Renal pelvis (tissue), 4 donors: ENCODE results near the gene ZFP62. TPM values are rescaled to one million over a fixed set of nuclear protein-coding genes. Genes with fewer than 3 reads are reported as not detected.
A peak's percentile ranks its signal among the peaks of the same experiment; 100 is the strongest.

Experiments
- DNase-seq: peaks from one replicate; pipeline ENCODE4 v3.0.0-alpha.2; 2013
- polyA plus RNA-seq, 3 donors: library from polyadenylated mRNA; unstranded; fragments of 120-200 nt; gene quantifications; one replicate each; pipeline ENCODE4 v1.2.1, GENCODE V29; 2013; ENCODE audit not compliant: insufficient read length in 3 of 3

ZFP62 gene
- polyA plus RNA-seq, 3 donors: 56.0 to 71.9 (median 61.9) TPM

DNA sequence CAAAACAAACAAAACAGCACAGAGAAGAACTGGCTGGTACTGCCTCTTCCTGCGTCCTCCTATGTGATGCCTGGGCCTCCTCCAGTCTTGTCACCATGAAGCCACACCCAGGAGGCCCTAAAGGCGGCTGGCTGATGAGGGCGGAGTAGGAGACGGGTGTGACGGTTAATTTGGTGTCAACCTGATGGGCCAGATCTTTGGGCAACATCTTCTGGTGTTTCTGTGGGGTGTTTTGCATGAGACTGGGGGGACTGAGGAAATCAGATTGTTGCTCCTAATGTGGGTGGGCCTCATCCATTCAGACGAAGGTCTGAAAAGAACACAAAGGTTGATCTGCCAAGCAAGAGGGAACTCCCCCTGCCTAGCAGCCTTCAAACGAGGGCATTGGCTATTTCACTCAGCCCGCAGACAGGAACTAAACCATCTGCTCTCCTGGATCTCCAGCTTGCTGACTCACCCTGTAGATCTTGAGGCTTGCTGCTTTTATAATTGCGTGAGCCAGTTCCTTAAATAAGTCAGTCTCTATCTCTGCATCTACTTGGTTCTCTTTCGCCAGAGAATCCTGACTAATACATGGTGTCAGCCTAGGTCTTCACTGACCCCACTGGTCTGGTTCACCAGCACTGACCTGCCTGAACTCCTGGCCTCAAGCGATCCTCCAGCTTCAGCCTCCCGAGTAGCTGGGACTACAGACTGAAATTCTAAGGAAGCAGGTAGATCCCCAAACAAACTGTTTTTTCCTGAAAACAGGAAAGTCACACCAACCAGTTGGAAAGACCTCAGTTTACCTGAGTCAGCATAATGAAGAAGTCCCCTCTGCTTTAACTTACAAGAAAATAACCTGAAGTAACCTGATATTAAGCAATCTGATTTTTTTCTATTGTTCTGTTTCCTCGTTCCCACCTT lies 12.8 kb upstream of the ZFP62 start:
- no peak for DNase-seq

DNA sequence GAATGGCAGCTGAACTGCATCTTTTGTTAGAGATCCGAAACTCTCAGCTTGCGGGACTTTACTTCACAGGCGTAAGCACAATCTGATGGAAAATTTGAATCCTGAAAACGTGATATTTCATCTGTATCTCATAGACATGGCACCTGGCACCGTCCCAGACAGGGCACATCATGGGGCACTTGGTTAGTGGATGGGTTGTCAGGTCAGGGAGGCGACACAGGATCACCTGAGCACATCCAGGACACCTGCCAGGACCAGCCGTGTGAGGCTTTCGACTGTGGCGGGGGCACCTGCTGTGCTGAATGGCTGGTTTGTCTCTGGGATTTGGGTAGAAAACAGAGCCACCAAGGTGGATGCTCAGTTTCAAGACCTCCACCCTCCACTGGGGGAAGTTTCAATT lies 11.3 kb upstream of the ZFP62 start:
- no peak for DNase-seq

DNA sequence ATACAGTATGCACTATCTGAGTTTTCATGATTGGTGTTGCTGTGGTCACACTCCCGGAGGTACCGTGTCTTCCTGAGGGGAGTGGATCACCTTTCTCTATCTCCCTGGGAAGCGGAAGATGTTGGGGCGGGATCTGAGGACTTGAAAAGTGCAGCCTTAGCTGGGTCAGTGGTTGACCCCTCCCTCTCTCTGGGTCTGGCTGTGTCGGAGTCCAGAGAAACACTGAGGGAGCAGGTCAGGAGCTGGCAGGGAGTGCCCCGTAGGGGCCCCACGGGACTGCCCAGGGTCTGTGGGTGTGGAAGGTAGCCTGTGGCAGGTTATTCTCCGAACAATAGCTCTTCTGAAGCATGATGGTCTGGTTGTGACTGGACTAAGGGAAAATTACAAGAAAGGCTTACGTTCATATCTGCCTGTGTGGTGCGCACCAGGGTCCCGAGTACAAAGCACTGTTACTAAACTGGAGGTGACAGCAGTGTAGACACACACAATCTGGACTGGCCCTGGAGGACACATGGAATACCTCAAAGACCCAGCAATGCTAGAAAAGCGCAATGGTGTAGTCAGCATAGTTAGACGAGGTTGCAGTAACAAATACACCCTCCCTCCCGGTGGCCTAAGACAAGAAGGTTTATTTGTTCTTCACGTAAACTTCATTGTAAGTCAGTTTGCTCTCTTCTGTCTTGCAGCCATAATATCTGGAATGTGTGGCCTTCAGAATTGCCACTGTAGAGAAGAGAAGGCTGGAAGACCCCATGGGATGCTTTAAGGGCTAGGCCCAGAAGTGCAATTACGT lies 9.4 kb upstream of the ZFP62 start:
- DNase-seq: no peak

DNA sequence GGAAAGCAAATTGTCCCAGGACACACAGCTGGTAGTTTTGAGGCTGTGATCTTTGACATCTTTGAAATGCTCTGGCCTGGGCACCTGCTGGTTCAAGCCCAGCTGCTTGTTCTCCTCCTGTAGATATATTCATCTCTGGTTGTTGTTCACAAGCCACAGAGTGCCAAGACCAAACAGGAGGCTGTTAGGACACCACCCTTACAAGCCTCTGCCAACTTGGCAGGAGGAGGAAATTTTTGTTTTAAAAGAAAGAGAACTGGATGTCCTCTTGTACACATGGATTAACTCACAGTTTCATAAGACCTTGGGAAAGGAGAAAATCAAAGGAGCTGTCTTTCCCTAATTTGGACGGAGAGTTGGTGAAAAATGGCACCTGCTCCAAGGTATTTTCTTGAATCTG lies 8.5 kb upstream of the ZFP62 start:
- no peak for DNase-seq

DNA sequence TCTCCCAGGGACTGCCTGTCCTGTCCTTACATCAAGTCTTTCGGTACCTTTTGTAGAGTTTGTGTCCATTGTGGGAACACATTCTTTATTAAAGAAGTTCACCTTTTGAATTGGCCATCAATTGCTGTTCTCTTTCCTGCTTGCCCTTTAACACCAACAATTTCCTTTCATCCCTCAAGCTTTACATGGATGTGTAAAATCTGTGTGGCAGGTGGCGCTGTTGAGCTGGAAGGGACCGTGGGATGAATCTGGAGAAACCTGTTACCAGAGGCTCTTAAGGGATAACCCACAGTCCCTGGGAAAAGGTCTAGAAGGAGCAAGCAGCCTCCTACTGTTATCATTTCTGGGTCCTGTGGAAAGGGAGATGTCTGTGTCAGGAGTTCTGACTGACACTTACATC lies 7.9 kb upstream of the ZFP62 start:
- peak; percentile 86 for DNase-seq

- no peak for DNase-seq
These were observed 5.9 kb upstream of the ZFP62 start for GRCh38 chr5:180866985-180867384.

- no peak for DNase-seq
These were observed 5.1 kb upstream of the ZFP62 start for GRCh38 chr5:180865981-180866695.

- no peak for DNase-seq
These were observed 1.6 kb upstream of the ZFP62 start for GRCh38 chr5:180862645-180863044.

DNA sequence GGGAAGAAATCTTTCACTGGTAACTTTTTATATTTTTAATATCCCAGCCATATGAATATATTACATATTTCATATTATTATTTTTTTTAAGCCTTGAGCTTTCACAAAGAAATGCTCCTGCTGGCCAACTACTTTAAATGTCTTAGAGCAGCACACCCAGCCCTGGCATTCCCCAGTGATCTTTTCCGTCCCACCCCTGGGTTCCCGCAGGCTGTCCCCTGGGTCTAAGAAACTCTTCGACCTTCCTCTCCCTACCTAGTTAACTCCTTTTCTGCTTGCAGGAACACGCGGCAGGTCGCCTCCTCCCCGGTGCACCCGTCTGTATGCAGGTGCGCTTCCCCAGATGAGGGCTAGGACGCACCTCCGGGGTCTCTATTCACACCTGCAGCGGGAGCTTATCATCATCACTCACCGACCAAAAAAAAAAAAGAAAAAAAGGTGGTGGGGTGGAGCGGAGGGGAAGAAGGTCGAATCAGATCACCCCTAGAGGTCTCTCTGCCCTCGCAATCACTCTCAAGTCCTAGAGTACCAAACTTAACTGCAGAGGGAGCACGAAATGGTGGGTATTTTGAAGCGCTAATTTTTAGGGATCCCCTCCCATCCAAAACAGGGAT lies 696 bp downstream of the ZFP62 start:
- DNase-seq: no peak

GRCh38 chr5:180858586-180858985 lies 2.5 kb downstream of the ZFP62 start:
- no peak for DNase-seq

DNA sequence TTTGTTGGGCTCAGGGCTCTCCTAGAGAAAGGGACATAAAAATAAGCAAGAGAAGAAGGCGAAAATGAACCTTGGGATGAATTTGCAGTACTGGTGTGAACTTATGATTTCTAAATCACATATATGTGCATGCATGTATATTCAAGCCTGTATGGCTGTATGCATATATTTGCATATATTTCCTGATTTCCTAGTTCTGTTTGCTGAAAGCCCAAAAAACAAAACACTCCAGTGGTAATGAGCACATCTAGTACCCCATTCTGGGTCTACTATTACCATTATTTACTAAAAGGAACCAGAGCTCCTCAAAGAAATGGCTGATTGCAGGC lies 7.3 kb downstream of the ZFP62 start:
- no peak for DNase-seq

GRCh38 chr5:180853121-180853847 lies 7.8 kb downstream of the ZFP62 start:
- DNase-seq: no peak

DNA sequence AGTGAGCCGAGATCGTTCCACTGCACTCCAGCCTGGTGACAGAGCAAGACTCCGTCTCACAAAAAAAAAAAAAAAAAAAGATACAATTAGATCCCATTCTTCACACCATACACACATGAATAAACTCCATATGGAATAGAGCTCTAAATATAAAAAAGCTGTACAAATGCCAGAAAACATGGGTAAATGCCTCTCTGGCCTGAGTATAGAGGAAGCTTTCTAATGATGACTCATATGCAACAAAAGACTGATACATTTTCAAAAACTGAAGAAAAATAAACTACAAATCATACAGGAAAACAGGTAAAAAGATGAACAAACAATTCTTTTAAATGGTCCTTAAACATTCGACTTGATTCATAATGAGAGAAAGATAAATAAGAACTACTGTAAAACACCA lies 8.6 kb downstream of the ZFP62 start:
- DNase-seq: no peak

DNA sequence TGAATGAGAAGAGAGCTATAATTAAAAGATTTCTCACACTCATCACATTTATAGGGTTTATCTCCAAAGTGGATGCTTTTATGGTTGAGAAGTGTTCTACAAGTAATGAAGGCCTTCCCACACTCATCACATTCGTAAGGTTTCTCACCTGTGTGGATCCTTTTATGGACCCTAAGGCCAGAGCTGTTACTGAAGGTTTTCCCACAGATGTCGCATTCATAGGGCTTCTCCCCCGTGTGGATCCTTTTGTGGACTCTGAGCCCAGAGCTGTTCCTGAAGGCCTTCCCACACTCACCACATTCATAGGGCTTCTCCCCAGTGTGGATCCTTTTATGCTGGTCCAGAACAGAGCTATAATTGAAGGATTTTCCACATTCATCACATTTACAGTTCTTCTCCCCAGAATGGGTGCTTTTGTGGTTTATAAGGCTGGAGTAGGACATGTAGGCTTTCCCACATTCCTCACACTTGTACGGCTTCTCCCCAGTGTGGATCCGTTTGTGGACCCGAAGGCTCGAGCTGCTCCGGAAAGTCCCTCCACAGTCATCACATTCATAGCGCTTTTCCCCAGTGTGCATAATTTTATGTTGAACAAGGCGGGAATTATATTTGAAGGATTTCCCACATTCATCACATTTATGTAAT lies 10.5 kb downstream of the ZFP62 start:
- DNase-seq: no peak

- no peak for DNase-seq
These were observed 11.2 kb downstream of the ZFP62 start for GRCh38 chr5:180849827-180850226.

DNA sequence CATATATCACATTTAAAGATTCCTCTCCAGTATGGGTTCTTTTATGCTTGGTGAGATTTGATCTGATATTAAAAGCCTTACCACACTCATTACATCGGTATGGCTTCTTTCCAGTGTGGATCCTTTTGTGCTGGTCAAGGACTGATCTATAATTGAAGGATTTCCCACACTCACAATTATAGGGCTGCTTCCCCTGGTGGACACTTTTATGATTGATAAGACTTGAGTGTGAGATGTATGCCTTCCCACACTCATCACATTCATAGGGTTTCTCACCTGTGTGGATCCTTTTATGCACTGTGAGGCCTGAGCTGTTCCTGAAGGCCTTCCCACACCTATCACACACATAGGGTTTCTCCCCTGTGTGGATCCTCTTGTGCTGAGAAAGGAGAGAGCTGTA lies 12.2 kb downstream of the ZFP62 start:
- DNase-seq: no peak

DNA sequence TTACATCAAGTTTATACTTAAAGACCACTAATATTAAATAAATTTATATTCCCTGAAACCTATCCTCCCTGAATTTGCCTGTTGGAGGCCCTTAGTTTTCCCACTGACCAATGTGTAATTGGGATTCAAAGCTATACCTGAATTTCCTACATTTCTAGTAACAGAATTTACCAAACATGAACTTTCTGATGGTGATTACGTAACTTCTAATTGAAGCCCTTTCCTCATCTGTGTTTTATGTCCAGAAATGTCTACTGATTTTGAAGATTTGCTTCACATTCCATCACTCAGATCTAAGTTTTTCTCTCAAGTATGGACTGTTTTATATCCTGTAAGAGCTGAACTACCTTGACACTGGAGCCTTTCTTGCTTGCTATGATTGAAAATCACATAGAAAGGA lies 12.8 kb downstream of the ZFP62 start:
- DNase-seq: no peak

DNA sequence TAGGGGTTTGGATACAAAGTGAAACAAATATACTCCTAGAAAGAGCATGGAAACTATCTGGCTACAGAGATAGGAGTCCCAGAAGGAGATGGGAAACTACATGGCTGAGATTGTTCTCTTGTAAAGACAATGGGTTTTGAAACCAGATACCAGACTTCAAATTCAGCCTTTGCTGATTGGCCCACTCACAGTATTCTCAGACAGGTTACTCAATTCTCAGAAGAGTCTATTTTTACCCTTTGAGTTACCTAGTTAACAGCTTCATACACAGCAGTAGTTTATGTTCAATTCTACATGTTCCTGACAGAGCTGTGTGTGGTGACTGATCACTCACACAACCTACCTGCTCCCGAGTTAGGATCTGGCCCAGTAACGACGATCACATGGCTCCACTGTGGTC lies 14.1 kb downstream of the ZFP62 start:
- no peak for DNase-seq

DNA sequence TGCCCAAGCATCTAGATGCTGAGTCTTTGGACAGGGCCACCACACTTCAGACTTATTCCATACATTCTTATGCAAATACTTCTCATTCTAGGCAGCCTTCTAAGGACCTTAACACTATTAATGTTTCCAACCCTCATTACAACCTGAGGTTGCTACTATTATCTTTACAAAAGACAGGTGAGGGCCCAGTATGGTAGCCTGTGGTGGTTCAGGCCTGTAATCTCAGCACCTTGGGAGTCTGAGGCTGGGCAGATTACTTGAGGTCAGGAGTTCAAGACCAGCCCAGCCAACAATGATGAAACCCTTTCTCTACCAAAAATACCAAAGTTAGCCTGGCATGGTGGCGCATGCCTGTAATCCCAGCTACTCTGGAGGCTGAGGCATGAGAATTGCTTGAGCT lies 16.2 kb downstream of the ZFP62 start:
- no peak for DNase-seq

DNA sequence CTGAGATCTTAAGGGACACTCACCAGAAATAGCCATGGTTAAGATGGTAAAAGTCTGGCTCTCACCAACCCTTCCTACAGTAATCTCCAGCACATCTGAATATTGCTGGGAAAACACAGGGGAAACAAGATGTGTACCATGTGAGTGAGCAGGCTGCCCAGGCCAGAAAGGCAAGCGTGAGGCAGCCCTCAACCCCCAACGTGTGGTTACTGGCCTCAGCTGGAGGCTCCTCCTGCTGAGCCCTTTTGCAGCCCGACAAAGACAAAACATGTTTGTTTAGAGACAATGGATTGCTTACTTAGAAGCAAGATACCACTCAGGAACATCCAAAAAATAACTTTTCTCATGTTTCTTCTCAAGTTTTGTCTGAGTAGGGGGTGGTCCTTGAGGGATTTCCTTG lies 16.6 kb downstream of the ZFP62 start:
- no peak for DNase-seq

GRCh38 chr5:180839935-180840334 lies 21.1 kb downstream of the ZFP62 start:
- no peak for DNase-seq
